GM18505 (cell line): ENCODE measurements around the gene TMEM132C.

Experiments
- ATAC-seq: cut with Tn5 transposase; IDR thresholded peaks from one replicate; pipeline ENCODE4 v1.9.1; 2021; ENCODE audit not compliant: unreplicated experiment
- POLR2A ChIP-seq: IDR thresholded peaks from 4 replicates; pipeline ENCODE4 v1.6.1; 2011; ENCODE audit warnings: borderline replicate concordance; ENCODE audit not compliant: insufficient read depth, insufficient read length; ENCODE audit errors: extremely low read depth

Gene TMEM132C

GRCh38 chr12:128524439-128524838, 257.5 kb downstream of the TMEM132C start:
- no peak for TF ChIP-seq POLR2A
- ATAC-seq = no peak

- TF ChIP-seq POLR2A = no peak
- ATAC-seq = no peak
Observed at GRCh38 chr12:128531170-128531569, 264.2 kb downstream of the TMEM132C start.

- no peak for TF ChIP-seq POLR2A
- no peak for ATAC-seq
Observed at GRCh38 chr12:128534906-128535305, 267.9 kb downstream of the TMEM132C start.

- no peak for ATAC-seq
- TF ChIP-seq POLR2A = no peak
Observed at GRCh38 chr12:128536810-128537209, 269.8 kb downstream of the TMEM132C start.

DNA sequence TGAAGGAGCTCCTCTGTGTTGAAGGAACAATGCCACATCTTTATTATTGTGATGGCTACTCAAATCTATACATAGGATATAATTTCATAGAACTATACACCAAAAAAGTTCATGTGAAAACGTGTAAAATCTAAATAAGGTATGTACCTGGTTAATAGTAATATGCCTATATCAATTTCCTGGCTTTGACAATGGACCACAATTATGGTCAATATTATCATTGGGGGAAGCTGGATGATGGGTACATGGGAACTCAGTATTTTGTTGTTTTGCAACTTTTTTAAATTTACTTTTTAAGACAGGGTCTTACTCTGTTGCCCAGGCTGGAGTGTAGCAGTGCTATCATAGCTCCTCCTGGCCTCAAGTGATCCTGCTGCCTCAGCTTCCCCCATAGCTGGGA, 270.7 kb downstream of the TMEM132C start:
- TF ChIP-seq POLR2A = no peak
- ATAC-seq = no peak

GRCh38 chr12:128542844-128543243, 275.9 kb downstream of the TMEM132C start:
- ATAC-seq = no peak
- TF ChIP-seq POLR2A = no peak

DNA sequence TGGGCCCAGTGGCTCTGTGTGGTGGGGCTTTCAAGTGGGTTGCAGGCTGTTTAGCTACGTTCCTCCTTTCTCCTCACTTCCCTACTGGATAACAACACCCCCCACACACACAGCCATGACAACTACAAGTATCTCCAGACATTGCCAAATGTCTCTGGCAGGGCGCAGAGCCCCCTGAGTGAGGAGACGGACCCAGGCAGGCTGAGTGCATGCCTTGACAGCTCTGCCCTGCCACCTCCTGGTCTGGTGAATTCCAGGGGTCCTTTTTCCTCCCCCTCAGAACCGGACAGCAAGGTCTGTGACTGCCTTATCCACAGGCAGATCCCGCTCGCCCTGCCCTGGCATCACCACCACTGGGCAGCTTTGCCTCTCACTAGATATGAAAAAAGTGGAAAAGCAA, 276.5 kb downstream of the TMEM132C start:
- TF ChIP-seq POLR2A = no peak
- no peak for ATAC-seq

- no peak for TF ChIP-seq POLR2A
- ATAC-seq = no peak
Observed at GRCh38 chr12:128543971-128544370, 277.0 kb downstream of the TMEM132C start.

GRCh38 chr12:128548949-128549348, 282.0 kb downstream of the TMEM132C start:
- ATAC-seq = no peak
- TF ChIP-seq POLR2A = no peak

DNA sequence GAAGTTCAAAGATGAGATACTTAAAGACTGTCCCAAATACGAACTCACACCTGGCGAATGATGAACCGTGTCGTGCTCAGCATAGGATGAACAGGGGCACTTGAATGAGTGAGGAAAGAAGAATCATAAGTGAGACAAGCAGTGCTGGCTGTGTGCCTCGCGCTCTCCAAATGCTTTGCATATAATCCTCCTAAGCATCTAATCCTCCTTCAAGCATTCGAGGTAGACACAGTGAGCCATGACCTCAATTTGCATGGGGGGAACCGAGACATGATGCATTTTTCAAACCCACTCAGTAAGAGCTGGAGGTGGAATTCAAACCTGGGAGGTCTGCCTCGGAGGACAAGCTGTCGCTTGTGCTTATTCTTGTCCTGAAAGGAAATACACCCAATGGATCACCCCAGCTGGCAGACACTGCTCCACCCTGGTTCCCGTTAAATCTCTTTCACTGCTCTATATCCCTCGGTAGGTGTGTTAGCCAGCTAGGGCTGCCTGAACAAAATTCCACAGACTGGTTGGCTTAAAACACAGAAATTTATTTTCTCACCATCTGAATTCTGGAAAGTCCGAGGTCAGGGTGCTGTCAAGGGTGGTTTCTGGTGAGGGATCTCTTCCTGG, 282.7 kb downstream of the TMEM132C start:
- no peak for ATAC-seq
- no peak for TF ChIP-seq POLR2A

DNA sequence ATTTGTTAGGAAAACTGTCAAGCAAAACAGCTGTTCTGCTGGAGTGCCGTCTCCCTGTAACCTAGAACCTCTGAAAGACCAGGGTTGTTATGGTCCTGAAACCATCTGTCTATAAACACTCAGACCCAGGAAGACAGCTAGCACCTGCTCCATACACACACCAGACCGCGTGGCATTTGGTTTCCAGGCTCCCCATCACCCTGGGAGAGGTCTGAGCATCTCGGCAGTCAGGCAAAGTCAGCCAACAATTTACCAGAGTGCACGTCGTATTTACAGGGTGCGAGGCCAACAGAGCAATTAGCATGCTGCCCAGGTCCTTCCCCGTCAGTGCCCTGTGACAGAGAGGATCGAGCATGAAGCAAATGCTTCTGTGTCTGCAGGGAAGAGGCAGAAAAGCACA, 284.3 kb downstream of the TMEM132C start:
- no peak for ATAC-seq

DNA sequence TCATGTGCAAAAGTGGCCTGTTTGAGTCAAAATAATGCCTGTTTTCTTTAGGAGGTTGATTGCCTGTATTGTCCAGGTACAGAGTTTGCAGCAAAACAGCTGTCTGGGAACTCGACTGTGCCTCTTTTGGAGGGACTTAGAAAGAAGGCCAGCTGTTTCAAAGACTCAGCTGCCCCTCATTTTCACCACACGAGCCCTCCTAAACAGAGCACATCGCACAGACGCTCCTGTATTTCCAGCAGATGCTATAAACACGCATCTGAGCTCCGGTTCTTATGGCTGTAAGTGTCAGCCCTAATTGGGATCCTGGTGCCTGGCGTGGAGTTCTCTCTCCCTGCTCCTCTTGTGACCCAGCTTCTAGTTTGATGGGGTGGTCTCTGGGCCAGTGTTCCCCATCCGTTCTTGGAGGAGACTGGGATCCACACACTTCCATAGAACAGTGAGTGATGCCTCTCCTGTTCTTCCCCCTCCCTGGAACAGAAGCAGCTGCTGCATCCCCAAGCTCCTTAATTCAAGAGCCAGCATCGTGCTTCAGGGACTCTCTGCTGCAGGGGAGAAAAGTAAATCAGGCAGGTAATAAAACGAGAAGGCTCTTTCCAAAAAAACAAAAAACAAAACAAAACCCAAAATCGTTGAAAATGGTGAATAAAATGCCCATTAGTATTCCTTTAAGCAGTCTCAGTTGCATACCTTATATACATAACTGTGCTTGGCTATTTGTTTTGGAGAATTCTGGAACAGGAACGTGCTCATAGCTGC, 287.8 kb downstream of the TMEM132C start:
- no peak for ATAC-seq

More for the DNA sequence above, 284.3 kb downstream of the TMEM132C start:
- no peak for TF ChIP-seq POLR2A

GRCh38 chr12:128557231-128557630, 290.3 kb downstream of the TMEM132C start:
- TF ChIP-seq POLR2A = no peak
- no peak for ATAC-seq

More for the DNA sequence above, 287.8 kb downstream of the TMEM132C start:
- TF ChIP-seq POLR2A = no peak

DNA sequence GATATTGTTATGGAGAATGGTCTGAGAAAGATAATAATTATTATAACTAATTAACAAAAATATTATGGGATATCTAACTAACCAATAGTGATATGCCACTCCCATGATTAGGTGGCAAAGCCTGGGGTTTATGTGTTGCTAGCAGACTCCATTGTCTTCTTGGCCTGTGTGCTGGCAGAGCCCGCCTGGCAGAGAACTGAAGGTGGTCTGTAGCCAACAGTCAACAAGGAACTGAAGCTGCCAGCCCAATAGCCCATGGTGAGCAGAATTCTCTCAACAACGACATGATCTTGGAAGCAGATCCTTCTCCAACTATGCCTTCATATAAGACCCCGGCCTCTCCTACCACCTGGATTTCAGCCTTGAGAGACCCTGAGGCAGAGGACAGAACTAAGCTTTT, 298.0 kb downstream of the TMEM132C start:
- no peak for ATAC-seq
- TF ChIP-seq POLR2A = no peak

- ATAC-seq = no peak
- no peak for TF ChIP-seq POLR2A
Observed at GRCh38 chr12:128567730-128568129, 300.8 kb downstream of the TMEM132C start.
